DOHH2 (cell line): ENCODE data around the gene COL5A1.

ENCODE experiments used
- EZH2phosphoT487 ChIP-seq: fragments of 200-600 bp; sonication (generic); IDR thresholded peaks from 2 replicates; pipeline ENCODE4 v1.6.1; 2017; ENCODE audit warnings: borderline replicate concordance, mild to moderate bottlenecking, antibody characterized with exemption, low read length, moderate library complexity, mixed read lengths
- TF ChIP-seq, protein P1 (sequence below): fragments of 200-600 bp; sonication (generic); IDR thresholded peaks from one replicate; pipeline ENCODE4 v1.5.1; 2014; ENCODE audit warnings: antibody characterized with exemption, mild to moderate bottlenecking, low read depth, low read length; ENCODE audit not compliant: poor library complexity, severe bottlenecking

DNA sequence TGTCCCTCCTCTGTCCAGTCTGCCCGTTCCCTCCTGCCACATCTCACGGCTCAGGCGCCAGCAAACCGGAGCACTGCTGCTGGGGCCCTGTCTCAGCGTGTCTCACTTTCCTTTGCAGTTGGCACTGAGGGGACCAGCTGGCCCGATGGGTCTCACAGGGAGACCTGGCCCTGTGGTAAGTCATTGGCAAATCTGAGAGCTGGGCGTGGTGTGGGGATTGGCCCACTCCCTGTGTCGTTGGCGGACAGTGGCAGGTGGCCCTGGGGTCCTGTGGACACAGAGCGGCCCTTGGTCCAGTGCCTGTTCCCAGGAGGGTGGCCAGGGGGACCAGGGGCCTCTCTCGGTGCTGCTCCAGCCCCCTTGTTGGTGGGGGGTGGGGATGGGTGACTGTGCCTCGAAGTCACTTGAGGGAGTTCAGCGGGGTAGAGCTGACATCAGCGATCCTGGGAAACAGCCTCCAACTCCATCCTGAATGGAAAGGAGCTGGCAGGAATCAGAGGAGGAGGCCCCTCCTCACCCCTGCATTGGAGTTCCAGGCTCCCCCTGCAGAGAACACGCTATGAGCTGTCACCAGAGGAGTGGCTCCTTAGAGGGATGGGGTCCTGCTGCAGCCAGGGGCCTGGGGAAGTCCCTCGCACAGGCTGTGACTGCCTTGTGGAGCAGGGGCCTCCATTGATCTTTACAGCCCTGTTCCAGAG lies 111.0 kb downstream of the COL5A1 start:
- TF ChIP-seq, protein P1, sequence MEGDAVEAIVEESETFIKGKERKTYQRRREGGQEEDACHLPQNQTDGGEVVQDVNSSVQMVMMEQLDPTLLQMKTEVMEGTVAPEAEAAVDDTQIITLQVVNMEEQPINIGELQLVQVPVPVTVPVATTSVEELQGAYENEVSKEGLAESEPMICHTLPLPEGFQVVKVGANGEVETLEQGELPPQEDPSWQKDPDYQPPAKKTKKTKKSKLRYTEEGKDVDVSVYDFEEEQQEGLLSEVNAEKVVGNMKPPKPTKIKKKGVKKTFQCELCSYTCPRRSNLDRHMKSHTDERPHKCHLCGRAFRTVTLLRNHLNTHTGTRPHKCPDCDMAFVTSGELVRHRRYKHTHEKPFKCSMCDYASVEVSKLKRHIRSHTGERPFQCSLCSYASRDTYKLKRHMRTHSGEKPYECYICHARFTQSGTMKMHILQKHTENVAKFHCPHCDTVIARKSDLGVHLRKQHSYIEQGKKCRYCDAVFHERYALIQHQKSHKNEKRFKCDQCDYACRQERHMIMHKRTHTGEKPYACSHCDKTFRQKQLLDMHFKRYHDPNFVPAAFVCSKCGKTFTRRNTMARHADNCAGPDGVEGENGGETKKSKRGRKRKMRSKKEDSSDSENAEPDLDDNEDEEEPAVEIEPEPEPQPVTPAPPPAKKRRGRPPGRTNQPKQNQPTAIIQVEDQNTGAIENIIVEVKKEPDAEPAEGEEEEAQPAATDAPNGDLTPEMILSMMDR, result no peak
- TF ChIP-seq EZH2phosphoT487, result no peak
